NCI-H82 (cell line): Measurements from ENCODE around the gene NLRP6.
A peak's percentile ranks its signal among the peaks of the same experiment; 100 is the strongest.
"Not testable (repeated sequence)": the region's sequence is repeated elsewhere in the genome, so short reads cannot be mapped to it uniquely, and the experiment has no call there.

Experiments used
- DNase-seq: peaks from one replicate; lab custom pipeline; 2025; lab: John Stamatoyannopoulos, UW

The NLRP6 gene

DNA sequence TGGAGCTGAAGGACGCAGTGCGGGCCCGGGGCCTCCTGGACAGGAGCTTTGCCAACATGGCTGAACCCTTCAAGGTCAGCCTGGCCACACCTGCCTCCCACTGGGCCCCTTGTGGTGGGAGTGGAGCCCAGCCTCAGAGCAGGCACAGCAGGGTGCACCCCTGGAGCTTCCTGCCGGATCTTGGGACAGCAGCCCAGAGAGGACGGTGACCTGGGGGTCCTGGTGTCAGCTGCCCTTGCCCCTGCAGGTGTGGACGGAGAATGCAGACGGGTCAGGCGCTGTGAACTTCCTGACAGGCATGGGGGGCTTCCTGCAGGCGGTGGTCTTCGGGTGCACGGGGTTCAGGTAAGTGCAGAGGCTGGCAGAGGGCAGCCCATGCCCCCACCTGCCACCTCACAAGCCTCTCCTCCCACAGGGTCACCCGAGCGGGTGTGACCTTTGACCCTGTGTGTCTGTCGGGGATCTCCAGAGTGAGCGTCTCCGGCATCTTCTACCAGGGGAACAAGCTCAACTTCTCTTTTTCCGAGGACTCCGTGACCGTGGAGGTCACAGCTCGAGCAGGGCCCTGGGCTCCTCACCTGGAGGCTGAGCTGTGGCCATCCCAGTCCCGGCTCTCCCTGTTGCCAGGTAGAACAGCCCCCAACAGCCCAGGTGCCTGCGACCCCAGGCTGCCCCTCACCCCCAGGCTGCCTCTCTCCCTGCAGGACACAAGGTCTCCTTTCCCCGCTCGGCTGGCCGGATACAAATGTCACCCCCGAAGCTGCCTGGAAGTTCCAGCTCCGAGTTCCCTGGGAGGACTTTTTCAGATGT is 15.8 kb downstream of the NLRP6 start:
- no peak for DNase-seq

GRCh38 chr11:294780-295179 is 16.6 kb downstream of the NLRP6 start:
- DNase-seq: no peak

DNA sequence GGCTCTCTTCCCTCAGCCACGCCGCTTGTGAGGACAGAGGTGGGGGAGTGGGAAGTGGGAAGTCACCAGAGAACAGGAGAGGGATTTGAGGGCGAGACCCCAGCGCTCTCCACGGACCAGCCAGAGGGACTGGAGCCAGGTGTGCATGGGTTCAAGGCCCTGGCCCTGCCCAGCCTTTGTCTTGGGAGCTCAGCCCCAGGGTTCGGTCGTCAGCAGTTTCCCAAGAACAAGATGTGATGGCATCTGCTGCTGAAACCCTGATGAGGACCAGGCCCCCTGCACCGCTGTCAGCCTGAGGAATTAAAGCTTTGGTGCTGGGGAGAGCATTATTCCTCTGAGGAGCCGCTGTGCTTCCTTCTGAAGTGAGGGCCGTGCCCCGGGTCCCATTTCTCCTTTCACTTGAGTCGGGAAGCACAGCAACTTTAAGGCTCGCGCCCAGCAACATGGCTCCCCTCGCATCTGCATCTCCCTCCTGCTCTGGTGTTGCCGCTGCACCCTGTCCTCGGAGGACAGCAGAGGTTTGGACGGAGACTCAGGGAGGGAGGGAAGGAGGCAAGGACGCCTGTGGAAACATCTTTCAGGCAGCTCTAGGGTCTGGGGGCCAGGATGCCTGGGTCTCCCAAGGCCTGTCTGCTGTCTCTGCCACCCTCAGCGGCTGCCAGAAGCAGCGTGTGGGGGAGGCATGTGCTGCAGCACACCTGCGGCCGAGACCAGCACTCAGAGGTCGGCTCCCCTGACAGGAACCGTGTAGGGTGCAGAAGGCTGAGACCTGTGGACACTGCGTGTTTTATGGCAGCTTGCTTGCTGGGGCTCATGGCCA is 17.4 kb downstream of the NLRP6 start:
- no peak for DNase-seq

GRCh38 chr11:296171-297050 is 18.2 kb downstream of the NLRP6 start:
- DNase-seq: no peak

- no peak for DNase-seq
Observed at GRCh38 chr11:297051-297585, 18.9 kb downstream of the NLRP6 start.

GRCh38 chr11:297586-298405 is 19.6 kb downstream of the NLRP6 start:
- no peak for DNase-seq

DNA sequence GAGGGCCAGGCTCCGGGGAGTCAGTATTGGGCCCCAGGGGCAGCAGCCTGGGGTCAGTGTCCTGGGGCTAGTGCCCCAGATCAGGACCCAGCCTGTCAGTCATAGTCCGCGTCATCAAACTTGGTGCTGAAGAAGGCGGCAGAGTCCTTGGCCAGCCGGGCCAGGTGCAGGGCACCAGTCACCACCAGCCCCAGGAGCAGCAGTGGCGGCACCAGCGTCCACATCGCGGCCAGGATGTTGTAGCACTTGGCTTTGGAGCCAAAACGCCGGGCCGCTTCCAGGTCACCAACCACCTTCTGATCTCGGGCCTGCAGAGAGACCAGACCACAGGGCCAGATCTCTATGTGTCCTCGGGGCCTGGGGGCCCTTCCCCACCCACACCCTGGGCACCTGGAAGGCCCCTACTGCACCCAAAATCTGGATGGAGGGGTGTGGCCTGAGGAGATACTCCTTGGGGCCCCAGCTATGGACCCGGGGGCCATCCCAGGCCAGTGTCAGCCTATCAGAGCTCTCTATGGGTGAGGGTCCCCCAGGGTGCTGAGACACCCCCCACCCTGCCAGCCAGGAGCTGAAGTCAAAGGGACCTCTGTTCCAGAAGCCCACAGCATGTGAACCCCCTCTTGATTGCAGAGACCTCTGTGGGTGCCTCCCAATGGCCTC is 20.3 kb downstream of the NLRP6 start:
- DNase-seq: no peak

- DNase-seq: no peak
Observed at GRCh38 chr11:299081-299891, 21.1 kb downstream of the NLRP6 start, which contains the start of gene IFITM5. Gene IFITM5 (minus strand): TSS chr11:299526. CDS start chr11:299490, 36 bp downstream.

GRCh38 chr11:299951-300735 is 21.9 kb downstream of the NLRP6 start:
- DNase-seq: peak; percentile 47

- DNase-seq: no peak
Observed at GRCh38 chr11:303363-303762, 25.2 kb downstream of the NLRP6 start.

- no peak for DNase-seq
Observed at GRCh38 chr11:304061-304506, 25.9 kb downstream of the NLRP6 start.

GRCh38 chr11:304915-305843 is 27.0 kb downstream of the NLRP6 start:
- peak; percentile 15 for DNase-seq

DNA sequence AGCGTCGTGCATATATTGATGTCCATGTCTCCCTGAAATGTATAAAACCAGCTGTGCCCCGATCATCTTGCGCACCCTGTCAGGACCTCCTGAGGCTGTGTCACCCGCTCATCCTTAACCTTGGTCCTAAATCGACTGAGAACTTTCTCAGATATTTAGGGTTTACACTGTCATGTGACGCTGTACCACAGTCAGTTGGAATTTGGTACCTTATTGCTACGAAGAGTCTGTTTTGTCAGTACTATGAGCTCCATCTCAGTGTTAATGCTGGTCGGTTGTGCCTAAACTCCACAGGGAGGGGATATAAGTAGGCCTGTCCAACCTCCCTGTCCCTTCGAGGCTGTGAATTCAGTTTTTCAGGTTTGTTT is 27.6 kb downstream of the NLRP6 start:
- DNase-seq: no peak

DNA sequence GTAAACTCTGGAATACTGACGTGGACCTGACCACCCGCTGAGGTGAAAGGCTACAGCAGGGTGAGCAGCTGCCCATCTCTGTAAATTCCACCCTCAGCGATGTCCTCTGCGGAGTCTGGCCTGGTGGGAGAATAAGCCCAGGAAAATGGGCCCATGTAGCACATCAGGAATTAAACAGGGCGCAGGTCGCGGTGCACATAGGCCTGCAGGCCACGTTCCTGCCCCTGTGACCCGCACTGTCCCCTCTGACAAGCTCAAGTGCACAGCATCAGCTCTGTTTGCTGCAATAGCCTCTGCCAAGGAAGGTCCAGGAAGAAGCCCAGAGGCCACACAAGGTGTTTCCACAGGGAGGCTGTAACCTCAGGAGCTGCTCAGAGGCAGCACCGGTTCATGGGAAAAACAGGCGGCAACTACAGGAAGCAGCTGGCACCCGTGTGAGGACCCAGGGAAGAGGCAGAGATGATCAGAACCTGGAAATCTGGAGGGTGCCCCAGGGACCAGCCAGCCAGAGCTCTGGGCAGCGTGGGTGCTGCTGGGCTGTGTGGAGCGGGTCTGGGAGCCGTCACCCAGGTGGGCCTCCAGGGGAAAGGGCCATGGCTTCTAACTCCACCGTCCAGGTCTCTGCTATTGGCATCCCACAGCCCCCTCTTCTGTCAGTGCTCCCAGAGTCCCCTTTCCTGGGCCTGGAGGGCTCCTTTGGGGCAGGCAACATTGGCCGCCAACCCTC is 28.6 kb downstream of the NLRP6 start:
- DNase-seq: no peak

DNA sequence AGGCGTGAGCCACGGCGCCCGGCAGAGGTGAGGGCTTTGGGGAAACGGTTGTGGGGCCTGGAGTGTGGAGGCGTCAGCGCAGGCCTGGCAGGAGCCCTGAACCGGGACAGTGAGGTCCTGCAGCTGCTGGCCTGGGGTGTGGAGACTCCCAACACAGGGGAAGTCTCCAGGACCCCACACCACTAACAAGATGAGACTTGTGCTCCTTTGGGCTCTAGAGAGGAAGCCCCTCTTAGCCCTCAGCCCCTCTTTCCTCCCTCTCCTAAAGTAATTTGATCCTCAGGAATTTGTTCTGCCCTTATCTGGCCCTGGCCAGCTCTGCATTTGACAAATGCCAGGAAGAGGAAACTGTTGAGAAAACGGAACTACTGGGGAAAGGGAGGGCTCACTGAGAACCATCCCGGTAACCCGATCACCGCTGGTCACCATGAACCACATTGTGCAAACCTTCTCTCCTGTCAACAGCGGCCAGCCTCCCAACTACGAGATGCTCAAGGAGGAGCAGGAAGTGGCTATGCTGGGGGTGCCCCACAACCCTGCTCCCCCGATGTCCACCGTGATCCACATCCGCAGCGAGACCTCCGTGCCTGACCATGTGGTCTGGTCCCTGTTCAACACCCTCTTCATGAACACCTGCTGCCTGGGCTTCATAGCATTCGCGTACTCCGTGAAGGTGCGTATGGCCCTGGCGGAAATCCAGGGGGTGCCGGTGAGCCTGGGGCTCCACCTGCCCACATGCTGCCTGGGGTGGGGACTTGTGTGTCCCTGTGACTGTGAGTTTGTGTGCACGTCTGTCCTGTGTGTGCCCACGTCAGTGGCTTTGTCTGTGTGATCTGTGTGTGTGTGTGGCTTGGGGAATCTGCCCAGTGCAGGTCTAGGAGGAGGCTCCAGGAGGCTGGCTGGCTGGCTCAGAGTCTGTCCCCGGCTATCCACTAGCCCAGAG is 29.8 kb downstream of the NLRP6 start, which contains the start of gene IFITM2:
Gene IFITM2, plus strand, starts transcription at position 51 of the 943 bp plus-strand sequence. Its CDS starts 377 bp downstream, at position 428.
- DNase-seq: not testable (repeated sequence)
